Breast epithelium (tissue), 4 donors: ENCODE results near the gene ACTN4. TPM values are rescaled to one million over a fixed set of nuclear protein-coding genes. Genes with fewer than 3 reads are reported as not detected.

Source experiments
- DNase-seq, 2 donors: peaks; one replicate each; pipeline ENCODE4 v3.0.0-alpha.2; 2019; ENCODE audit warnings: low spot score in 2 of 2
- H3K27ac ChIP-seq, 2 donors: fragments of 200-600 bp; sonication (generic) in 1 of 2; one replicate each; pipeline ENCODE4 v1.5.1; 2016 to 2019; ENCODE audit warnings: mild to moderate bottlenecking in 1 of 2
- H3K27me3 ChIP-seq, 2 donors: fragments of 200-600 bp; sonication (generic) in 1 of 2; one replicate each; pipeline versions ENCODE4 v1.5.1 to v1.6.0; 2017 to 2019; ENCODE audit warnings: control low read depth in 1 of 2, mild to moderate bottlenecking in 1 of 2
- H3K36me3 ChIP-seq: fragments of 200-600 bp; one replicate; pipeline ENCODE4 v1.5.1; 2019
- H3K4me1 ChIP-seq, 2 donors: fragments of 200-600 bp; sonication (generic); one replicate each; pipeline ENCODE4 v1.5.1; 2016 to 2019; ENCODE audit warnings: control low read depth in 1 of 2
- H3K4me3 ChIP-seq, 3 donors: fragments of 200-600 bp; sonication (generic); 1 replicate in 2 of 3; 2 replicates in 1 of 3; pipeline ENCODE4 v1.5.1; 2016 to 2019; ENCODE audit warnings: mild to moderate bottlenecking in 3 of 3, moderate library complexity in 2 of 3
- H3K9me3 ChIP-seq, 2 donors: fragments of 200-600 bp; sonication (generic) in 1 of 2; one replicate each; pipeline ENCODE4 v1.5.1; 2016 to 2019; ENCODE audit warnings: control low read depth in 1 of 2
- CTCF ChIP-seq, 3 donors: fragments of 450-650 bp; IDR thresholded peaks; one replicate each; pipeline ENCODE4 v1.5.1; 2016 to 2017; ENCODE audit warnings: antibody characterized with exemption in 3 of 3, mild to moderate bottlenecking in 3 of 3, moderate library complexity in 3 of 3
- POLR2A ChIP-seq: fragments of 450-650 bp; IDR thresholded peaks from one replicate; pipeline ENCODE4 v1.6.1; 2016; ENCODE audit warnings: antibody characterized with exemption, mild to moderate bottlenecking, moderate library complexity
- POLR2AphosphoS5 ChIP-seq, 3 donors: sonication (generic); formaldehyde crosslinking; IDR thresholded peaks; one replicate each; pipeline ENCODE4 v1.6.1; 2017; ENCODE audit warnings: antibody characterized with exemption in 3 of 3
- intact Hi-C: fragments of 100-400 bp; cut with DNase I; formaldehyde crosslinking; loops from one replicate; pipeline ENCODE4 v1.15.1; 2023; ENCODE audit warnings: low total_unique reads
- total RNA-seq, 3 donors: library from RNA; depleted of rRNA; stranded (reverse); fragments of >200 nt; gene quantifications; one replicate each; pipeline ENCODE4 v1.1.0, GENCODE V29; 2016

Gene ACTN4
- total RNA-seq, 3 donors from 2014 or later = 182 to 296 (median 269) TPM

DNA sequence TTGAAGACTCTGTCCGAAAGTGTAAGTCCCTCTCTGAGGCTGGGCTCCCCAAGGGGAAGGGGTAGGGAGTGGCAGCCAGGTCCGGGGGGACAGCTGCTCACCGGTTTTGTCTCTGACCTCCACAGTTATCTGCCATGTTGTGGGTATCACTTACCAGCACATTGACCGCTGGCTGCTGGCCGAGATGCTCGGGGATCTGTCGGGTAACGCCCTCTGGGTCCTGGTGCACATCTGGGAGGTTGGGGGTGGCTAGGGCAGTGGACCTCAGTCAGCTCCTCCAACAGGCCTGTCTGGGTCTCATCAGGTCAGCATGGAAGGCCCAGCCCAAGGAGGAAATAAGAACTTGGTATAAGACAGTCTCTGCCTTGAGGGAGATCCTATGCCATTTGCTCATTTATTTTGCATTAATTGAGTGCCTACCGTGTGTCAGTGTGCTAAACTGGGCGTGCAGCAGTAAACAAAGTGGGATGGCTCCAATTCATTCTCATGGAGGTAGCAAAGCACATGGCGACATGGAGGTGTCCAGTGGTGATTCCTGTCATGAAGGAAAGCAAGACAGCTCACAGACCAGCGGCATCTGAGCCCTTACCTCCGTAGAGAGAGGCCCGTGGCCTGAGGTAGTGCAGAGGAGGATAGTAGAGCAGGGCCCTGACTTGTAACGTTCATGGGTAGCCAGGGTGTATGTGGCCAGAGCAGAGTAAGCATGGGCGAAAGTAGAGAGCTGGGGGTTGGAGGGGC lies 14.8 kb upstream of the ACTN4 start:
- H3K4me3 ChIP-seq = no peak overlapping the region
- no peak overlapping the region for H3K27ac ChIP-seq
- intact Hi-C loops = no loop called here
- TF ChIP-seq CTCF (IDR thresholded peaks at IDR 0.05) (no peak), POLR2A (no peak), POLR2AphosphoS5 (IDR thresholded peaks at IDR 0.05) (no peak)
- no peak for DNase-seq
- no peaks in the 10 kb centered on the region for H3K36me3 ChIP-seq
- H3K9me3 ChIP-seq = no peaks in the 10 kb centered on the region
- peaks cover 0 to 4% of the 10 kb centered on the region in 2 donors for H3K4me1 ChIP-seq
- H3K27me3 ChIP-seq = no peaks in the 10 kb centered on the region

DNA sequence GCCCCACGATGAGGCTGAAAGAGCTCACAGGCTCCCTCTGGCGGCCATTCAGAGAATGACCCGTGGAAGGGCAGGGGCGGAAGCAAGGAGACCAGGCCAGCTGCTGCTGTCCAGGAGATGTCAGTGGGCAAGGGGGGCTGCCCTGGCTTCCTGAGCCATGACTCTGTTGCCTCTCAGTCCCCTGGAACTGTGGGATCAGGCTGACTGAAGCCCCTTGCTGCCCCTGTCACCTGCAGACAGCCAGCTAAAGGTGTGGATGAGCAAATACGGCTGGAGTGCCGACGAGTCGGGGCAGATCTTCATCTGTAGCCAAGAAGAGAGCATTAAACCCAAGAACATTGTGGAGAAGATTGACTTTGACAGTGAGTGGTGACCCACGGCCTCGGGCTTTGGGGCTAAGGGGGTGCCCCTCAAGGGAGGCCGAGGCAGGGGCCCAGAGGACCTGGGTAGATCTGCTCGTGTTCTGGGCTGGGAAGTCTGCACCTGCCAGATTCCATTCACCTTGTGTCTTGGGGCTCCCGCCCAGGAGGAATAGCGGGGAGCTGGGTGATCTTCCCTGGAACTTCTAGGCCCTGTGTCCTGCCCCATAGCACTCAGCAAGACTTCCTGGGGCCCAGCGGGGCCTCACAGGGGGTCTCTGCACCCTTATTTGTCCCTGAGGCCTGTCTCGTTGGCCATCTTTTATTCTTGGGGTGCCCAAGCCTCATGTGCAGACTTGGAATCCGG lies 12.5 kb upstream of the ACTN4 start:
- DNase-seq = peak in 1 of 2 donors; percentile 76
- H3K27me3 ChIP-seq = no peaks in the 10 kb centered on the region
- intact Hi-C loops = no loop called here
- H3K36me3 ChIP-seq = no peaks in the 10 kb centered on the region
- peaks cover 0 to 4% of the 10 kb centered on the region in 2 donors for H3K4me1 ChIP-seq
- no peak for TF ChIP-seq POLR2A
- TF ChIP-seq POLR2AphosphoS5 (IDR thresholded peaks at IDR 0.05) = no peak
- TF ChIP-seq CTCF (IDR thresholded peaks at IDR 0.05) = peak; percentile 92 to 96 (median 95)
- peak overlapping the region; percentile 42 to 68 for H3K27ac ChIP-seq
- H3K4me3 ChIP-seq = no peak overlapping the region
- H3K9me3 ChIP-seq = no peaks in the 10 kb centered on the region

GRCh38 chr19:38635483-38636399 lies 11.7 kb upstream of the ACTN4 start:
- TF ChIP-seq POLR2AphosphoS5 (IDR thresholded peaks at IDR 0.05) (no peak), POLR2A (no peak), CTCF (IDR thresholded peaks at IDR 0.05) (no peak)
- no peaks in the 10 kb centered on the region for H3K27me3 ChIP-seq
- H3K4me1 ChIP-seq = peaks cover 0 to 4% of the 10 kb centered on the region in 2 donors
- peak overlapping the region in 1 of 2 donors; percentile 52 for H3K27ac ChIP-seq
- no peak overlapping the region for H3K4me3 ChIP-seq
- no peaks in the 10 kb centered on the region for H3K36me3 ChIP-seq
- DNase-seq = no peak
- intact Hi-C loops = no loop called here
- H3K9me3 ChIP-seq = no peaks in the 10 kb centered on the region

DNA sequence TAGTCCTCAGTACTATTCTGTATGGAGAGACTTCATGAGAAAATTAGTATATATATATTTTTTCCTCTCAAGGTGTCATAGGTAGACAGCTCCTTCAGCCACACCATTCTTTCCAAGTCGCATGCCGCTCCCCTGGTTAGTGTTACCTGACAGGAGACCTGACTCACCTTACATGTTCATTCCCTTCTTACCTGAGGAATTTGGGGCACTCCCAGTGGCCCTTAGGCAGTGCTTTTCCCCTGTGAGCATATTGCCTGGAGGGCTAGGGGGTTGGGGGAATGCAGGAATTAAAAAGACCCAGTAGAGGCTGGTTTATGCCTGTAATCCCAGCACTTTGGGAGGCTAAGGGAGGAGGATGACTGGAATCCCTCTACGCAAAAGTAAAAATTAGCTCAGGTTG lies 9.0 kb upstream of the ACTN4 start:
- Histone ChIP-seq H3K36me3 (no peaks in the 10 kb centered on the region), H3K27ac (no peak overlapping the region), H3K9me3 (no peaks in the 10 kb centered on the region), H3K27me3 (no peaks in the 10 kb centered on the region), H3K4me3 (no peak overlapping the region), H3K4me1 (peaks cover 0 to 4% of the 10 kb centered on the region in 2 donors)
- no peak for TF ChIP-seq POLR2A
- no peak for TF ChIP-seq CTCF (IDR thresholded peaks at IDR 0.05)
- no peak for TF ChIP-seq POLR2AphosphoS5 (IDR thresholded peaks at IDR 0.05)
- intact Hi-C loops = no loop called here
- DNase-seq = no peak
